HG02884 (cell line): ENCODE results near the gene PHF19.

ENCODE experiments used
- ATAC-seq: cut with Tn5 transposase; IDR thresholded peaks from one replicate; pipeline ENCODE4 v1.9.1; 2021; ENCODE audit warnings: mild to moderate bottlenecking, moderate library complexity; ENCODE audit not compliant: unreplicated experiment

The PHF19 gene

DNA sequence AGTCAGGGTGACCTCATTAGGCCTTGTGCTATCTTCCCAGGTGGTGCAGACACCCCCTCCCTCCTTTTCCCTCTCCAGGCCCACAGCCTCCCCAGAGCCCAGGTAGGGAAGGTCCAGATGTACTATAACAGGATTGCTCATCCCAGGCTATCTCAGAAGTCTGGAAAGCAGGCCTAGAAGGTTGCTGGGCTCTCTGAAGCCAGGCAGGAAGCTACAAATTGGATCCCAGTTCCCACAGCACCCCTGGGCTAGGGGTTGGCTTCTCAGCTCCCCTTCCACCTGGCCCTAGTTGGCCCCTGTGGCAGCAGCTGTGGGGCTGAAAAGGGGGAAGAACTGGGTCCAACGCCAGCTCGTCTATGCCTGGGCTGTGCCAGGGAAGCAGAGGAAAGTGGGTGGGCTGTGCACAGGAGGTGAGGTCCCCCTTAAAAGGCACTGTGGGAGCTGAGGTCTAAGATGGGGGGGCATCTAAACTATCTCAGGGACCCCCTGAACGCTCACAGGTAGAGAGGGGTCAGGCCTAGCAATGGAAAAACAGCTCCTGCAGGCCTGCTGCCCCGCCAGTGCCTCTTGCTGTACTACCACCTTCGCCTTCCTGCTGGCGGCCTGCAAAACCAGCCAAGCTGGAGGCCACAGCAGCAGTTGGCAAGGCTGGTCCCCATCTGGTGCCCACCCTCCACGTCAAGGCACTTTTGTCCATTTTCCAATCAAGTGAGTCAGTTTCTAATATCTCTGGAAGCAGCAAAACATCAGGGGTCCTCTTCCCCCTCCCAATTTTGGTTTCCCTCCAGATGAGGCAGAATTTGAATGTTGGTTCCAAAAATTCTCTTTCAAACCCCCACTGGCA is 20.9 kb downstream of the PHF19 start:
- no peak for ATAC-seq

DNA sequence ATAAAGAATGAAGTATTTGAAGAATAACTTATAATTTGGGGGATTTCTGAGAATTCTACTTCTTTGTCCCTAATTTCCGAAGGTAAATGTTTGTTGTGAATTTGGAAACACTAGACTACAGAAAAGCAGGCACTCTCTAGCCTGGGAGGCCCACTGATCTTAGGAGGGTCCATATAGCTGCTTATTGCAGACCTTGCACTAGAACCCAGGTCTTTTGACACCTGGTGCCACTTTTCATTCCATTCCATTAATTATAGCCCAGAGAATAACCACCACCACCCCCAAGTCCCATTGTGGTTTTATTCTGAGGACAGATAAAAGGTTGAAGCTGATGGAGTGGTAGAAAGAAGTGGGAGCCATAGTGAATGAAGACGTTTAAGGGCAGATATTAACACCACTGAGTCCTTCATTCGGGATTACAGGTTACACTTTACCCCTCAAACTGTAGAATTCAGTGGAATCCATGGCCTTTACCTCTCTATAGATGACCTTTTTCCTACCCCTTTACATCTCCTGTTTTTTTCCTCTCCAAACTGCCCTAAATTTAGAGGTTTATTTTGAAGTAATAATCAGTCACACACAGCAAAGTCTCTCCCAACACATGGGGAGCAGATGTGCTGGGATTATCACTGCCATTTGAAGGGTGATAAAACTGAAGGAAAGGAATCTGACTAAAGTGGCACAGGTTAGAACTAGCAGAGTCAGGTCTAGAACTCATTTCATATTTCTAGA is 22.2 kb downstream of the PHF19 start:
- no peak for ATAC-seq

DNA sequence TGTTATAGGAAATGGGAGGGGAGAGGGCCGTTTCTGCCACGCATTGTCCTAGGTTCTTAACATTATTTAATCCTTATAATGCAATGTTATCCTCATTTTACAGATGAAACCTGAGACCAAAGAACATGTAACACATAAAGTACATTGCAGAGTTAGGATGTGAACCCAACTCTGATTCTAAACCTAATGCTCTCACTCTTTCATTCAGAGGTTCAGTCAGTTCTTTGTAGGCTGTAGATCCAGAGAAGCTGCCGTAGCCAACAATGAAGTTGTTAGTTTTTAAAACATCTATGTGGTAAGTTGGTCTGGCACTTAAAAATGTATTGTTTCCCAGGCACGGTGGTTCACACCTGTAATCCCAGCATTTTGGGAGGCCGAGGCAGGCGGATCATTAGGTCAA is 23.8 kb downstream of the PHF19 start:
- no peak for ATAC-seq

DNA sequence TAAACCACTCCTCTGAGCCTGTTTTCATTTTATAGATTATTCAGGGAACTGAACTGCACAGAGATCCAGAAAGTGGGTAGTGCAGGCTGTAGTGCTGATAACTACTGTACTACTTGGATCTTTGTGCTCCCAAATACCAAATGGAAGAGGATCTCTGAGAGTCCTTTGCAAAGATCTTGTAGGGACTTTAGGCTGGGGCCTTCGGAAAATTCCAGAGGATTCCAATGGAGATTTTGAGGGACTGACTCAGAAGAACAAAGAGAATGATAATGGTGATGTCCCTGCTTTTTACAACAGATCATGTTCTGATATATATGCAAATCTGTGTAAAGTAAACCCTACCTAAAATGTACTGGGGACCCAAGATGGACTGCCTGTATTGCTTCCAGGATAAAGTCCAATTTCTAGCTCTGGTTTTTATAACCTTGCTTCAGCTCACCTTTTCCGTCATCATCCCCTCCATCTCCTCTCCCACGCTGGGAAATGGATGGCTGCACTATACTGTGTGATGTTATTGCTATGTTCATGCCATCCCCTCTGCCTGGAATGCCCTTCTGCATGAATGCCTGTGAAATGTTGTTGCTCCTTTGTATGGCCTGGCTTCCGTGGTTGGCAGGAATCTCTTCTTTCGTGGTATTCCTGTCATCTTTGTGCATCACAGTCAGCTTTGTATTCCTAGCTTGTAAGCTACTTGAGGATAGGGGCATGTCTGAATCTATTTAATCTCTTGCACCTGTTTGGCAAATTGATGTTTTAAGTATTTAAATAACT is 24.6 kb downstream of the PHF19 start:
- ATAC-seq: no peak

DNA sequence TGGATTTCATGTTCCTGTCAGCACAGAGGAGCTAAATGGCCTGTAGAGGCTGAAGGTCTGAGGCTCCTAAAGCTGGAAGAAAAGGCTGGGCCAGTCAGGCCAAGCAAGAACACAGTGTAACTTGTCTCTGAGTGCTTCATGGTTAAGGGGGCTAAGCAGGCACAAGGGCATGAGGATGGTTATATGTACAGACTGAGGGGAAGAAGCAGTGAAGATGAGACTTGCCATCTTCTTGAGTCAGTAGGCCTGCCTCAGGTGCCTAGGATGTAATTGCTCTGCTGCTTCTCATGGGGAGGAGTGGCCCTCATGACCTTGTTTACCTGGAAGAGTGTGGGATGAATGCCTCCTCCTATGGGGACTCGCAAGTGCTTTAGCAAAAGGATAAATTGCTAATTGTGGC is 25.5 kb downstream of the PHF19 start:
- no peak for ATAC-seq

DNA sequence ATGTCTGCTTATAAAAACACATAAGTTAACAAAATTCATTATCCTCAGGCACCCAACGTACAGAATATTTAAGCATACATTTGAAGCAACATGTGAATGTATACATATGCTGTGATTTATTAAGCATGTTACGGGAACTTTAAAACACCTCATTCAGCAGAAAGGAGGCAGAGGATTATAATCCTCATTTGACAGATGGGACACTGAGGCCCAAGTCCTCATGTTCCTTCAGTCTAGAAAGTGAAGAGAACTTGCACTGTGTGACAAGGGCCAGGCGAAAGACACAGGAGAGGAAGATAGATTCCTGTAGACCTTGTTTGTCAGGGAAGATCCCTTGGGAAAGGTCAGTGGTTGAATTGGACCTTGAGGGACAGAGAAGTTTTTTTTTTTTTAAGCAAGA is 26.7 kb downstream of the PHF19 start:
- ATAC-seq: no peak

DNA sequence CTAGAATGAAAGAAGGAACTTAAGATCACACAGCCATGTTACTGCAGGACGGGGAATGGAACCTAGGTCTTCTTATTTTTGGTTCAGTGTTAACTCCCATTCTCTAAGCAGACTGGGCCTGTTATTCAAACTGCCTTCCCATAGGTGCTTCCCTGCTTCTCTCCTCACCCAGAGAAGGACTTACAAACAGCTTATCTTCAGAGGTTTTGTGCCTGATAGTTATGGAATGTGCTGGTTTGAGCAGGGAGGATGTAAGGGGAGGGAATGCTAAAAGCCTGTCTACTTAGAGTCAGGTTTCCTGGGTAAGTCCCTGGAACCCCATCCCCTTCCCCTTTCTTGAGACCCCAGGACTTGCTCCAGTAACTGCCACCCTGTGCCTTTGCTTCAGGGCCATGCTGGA is 30.1 kb downstream of the PHF19 start:
- no peak for ATAC-seq

DNA sequence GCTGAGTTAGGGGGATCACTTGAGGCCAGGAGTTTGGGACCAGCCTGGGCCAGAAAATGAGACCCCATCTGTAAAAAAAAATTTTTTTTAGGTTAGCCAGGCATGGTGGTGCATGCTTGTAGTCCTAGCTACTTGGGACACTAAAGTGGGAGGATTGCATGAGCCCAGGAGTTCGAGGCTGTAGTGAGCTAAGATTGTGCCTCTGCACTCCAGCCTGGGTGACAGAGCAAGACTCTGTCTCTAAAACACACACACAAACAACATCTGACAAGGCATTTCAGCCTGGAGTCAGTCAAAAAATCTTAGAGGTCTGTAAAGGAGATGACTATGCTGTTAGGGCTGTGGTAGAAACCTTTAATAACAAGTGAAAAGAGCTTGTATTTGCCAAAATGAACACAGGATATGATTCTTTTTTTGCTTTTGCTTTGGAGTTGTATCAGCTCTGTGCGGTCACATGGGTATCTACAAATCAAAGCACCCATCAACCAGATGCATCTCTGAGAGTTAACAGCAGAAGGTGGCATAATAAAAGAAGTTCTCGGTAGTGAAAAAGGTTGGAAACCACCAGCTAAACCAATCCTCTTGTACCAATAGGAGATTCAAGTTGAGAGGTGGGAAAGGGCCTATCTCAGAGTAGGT is 30.6 kb downstream of the PHF19 start:
- ATAC-seq: no peak

DNA sequence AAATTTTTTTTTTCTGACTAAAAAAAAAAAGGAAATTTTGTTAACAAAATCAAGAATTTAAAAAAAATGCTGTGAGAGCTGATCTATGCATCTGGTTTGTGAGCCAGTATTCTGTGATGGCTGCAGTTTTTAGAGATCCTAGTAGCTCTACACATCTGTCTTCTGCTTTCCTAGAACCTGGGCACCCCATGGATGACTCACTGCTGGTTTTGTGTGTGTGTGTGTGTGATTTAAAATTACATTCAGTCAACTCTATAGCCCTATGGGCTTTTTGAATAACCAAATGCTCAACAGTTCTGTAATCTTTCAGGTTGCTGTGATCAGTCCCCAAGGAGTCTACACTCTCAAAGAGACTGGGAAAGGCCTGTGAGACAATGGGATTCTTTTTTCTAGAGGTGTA is 31.7 kb downstream of the PHF19 start:
- ATAC-seq: no peak

DNA sequence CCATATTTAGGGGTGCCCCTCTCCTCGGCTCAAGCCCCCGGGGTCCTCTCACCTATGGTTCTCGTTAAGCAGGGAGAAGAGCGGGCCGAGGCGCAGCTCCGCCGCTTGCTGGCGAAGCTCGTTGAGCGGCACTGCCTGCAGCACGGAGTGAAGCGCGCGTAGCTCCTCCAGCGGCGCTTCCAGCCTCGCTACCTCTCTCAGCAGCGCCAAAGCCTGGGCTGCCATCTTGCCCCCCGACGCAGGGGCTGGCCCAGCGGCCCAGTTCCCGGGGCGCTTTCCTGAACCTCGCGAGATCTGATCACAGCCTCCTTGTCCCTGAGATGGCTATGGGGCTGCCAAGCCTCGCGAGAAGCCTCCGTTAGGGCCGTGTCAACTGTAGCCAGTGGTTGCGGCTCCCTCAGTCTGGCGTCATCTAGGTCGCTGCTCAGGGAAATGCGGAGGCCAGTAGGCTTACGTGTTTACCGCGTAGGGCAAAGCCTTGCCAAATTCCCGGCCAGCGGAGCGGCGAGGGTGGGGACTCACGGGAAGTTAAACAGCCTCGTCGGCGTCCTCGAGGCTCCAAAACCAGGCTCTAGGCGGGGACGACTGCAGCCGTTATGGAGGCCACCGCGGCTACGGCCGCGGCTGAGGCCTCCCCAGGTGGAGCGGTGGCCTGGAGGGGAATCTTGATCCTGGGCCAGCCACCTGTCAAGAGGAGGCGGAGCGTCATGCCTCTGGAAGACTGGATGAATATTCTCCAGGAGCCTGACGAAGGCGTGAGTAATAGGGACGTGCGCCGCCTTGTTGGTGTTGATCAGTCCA is 34.1 kb downstream of the PHF19 start, which contains the start of gene PSMD5:
TSS of gene PSMD5 (minus strand) at position 238 of the 801 bp plus-strand sequence. CDS start at position 225, 13 bp downstream.
- peak; percentile 100 for ATAC-seq

DNA sequence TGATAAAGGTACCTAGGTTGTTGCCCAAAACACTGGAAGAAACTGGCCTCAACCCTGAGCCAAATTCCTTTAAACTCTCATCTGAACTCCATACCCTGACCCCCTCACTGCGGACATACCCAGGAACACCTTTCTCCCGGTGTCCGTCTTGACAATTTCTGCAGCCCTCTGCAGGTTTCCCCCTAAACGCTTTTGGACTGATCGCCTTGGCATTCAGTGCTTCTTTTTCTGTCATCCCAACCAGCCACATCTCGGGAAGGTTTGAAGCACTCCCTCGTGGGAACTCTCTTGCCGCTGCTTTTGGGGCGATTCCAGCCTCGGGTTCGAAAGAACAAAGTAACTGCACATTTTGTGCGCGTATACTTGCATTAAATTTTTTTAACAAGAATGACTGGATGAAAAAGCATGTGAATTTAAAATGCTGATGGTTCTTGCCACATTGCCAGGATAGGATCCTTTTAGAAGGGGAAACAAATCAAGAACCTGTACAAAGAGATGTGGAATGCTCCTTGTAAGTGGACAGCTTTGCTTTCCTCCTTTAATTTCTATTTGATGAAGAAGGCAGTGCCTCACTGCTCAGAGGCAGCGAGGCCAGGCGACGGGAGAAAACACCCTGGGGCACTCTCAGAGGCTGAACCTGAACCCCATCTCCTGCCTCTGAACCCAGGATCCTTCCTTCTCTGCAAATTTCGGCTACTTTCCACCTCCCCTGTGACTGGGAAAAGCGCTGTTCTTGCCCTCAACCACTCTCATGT is 34.9 kb downstream of the PHF19 start:
- ATAC-seq: peak; percentile 11

DNA sequence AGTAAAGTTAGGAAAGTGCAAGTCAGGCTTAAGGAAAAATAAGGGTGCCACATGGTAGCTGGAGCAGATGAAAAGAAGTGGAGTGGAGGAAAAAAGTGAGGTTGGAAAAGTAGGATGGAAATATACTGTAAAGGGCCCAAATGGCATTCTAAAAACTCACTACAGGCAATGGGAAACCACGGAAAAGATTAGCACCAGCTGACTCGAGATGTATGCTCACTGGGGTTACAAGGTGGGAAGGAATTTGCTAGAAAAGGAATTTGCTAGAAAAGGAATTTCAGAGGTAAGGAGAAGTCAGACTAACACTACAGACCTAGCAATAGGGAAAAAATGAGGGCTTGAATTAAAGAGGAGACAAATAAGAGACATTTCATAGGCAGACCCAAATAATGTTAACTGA is 37.8 kb downstream of the PHF19 start:
- no peak for ATAC-seq

DNA sequence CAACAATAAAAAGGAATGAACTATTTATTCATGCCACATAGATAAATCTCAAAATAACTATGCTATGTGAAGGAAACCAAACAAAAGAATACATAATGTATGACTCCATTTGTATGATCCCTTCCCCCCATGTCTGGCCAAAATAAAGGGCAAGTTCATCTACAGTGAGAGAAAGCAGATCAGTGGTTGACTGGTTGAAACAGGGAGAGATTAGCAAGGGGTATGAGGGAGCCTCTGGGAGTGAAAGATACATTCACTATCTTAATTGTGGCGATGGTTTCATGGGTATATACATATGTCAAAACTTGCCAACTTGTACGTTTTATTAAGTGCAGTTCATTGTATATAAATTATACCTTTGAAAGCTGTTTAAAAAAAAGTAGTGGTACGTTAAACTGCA is 39.1 kb downstream of the PHF19 start:
- no peak for ATAC-seq

DNA sequence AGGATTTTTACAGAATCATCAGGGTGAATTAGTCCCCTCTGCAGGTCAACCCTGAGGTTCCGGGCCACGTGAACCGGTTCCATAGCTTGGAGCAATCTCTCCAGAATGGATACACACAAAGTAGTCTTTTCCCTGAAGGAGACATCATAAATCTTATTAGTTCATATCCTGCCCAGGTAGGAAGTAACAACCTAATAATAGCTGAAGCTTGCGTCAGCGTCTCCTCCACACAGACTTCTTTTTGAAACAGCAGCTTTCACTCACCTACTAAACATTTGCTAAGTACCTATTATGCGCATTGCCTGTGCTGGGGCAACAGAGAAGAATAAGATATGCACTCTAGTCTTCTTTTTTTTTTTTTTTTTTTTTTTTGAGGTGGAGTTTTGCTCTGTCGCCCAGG is 43.7 kb downstream of the PHF19 start:
- ATAC-seq: no peak

DNA sequence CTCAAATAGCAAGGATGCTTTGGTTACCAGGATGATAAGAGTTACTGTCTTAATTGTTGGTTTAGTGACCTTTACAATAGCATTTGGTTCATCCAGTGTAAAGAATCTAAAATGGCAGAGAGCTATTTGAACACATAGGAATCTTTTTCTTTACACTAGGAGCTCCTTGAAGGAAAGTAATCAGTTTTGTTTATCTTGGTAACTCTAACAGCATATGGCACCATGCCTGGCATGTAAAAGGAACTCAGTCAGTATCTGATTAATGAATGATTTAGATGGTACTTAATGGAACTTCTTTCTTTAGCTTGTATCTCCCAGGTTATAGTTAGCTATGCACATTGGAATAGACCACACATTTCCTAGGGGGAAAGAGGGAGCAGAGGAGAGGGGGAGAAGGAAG is 44.2 kb downstream of the PHF19 start:
- no peak for ATAC-seq

DNA sequence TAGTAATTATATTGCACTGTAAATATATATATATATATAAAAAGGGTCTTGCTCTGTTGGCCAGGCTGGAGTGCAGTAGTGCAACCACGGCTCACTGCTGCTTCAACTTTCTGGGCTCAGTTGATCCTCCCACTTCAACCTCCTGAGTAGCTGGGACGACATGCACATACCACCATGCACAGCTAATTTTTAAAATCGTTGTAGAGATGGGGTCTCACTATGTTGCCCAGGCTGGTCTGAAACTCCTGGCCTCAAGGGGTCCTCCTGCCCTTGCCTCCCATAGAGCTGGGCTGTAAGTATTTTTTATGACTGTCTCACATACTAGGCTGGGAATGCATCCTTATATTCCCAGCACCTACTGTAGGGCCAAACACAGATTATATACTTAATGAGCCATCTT is 46.1 kb downstream of the PHF19 start:
- no peak for ATAC-seq

DNA sequence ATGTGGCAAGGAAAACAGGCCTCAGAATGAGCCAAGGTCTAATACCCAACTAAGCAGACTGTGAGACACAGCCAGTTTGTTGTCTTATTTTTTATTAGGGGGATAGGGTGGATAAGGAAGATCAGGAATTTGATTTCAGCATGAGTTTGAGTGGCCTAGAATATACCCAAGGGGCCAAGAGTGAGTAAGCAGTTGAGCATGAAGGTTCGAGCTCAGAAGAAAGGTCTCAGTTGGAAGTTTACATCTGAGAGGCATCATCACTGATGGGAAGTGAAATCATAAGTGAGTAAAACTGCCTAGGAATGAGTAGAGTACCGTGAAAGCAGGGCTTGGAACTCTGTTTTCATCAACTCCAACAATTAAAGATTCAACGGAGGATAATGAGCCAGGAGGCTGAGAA is 46.8 kb downstream of the PHF19 start:
- ATAC-seq: no peak

DNA sequence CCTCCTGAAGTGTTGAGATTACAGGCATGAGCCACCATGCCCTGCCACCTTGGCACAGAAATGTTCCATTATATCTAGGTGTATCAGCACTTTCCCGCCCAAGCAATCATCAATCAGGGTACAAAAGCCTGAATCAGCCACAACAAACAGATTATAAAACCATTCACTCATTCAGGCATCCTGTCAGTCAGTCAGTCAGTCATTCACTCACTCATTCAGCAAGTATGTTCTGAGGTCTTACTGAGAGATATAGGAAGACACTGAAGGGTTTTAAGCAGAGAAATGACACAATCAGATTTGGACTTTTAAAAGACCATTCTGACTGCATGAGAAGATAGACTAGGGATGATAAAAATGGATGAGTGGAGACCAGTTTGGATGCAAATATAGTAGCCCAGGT is 47.3 kb downstream of the PHF19 start:
- ATAC-seq: no peak

DNA sequence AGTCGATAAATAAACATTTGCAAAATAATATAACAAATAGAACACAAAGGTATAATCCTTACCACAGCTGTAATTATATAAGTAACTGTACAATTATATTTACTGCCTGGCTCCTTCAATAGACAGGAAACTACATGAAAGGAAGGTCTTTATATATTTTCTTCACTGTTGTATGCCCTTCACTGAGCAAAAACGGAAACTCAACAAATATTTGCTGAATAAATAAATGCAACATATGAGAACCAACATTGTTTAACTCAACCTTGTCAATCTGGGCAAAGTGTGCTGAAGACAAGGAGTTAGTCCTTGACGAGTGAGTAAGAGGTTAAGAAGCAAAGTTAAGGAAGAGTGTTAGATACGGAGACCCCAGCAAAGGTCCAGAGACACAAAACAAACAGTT is 56.9 kb downstream of the PHF19 start:
- ATAC-seq: no peak

DNA sequence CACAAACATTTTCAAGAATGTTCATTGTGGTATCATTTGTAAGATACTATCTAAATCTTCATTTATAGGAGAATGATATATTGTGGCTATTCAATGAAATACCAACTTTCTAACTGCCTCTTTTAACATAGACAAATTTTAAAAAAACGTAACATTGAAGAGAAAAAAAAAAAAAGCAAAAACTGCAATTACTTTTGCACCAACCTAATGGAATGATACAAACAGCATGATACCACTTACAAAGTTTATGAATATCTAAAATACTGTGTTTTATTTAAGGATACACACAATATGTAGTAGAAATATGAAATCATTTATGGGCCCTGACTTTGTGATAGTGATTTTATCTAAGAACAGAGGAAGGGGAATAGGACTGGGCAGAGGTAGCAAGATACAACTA is 58.4 kb downstream of the PHF19 start:
- no peak for ATAC-seq
